SJCRH30 (cell line): ENCODE measurements around the gene STOML3. TPM values are rescaled to one million over a fixed set of nuclear protein-coding genes. Genes with fewer than 3 reads are reported as not detected.

Source experiments
- DNase-seq, 2 experiments: peaks; one replicate each; pipeline ENCODE4 v3.0.0-alpha.2; 2015 to 2020
- H3K27ac ChIP-seq: fragments of 250-450 bp; sonication (Bioruptor Pico); 2 replicates; pipeline ENCODE4 v1.5.1; 2020; ENCODE audit warnings: mild to moderate bottlenecking, moderate library complexity
- H3K27me3 ChIP-seq: fragments of 250-450 bp; sonication (Bioruptor Pico); 2 replicates; pipeline ENCODE4 v1.5.1; 2020; ENCODE audit warnings: mild to moderate bottlenecking, moderate library complexity
- H3K36me3 ChIP-seq: fragments of 250-450 bp; sonication (Bioruptor Pico); 2 replicates; pipeline ENCODE4 v1.5.1; 2020; ENCODE audit warnings: mild to moderate bottlenecking, moderate library complexity
- H3K4me1 ChIP-seq: fragments of 250-450 bp; sonication (Bioruptor Pico); 2 replicates; pipeline ENCODE4 v1.5.1; 2020; ENCODE audit warnings: mild to moderate bottlenecking, moderate library complexity
- H3K4me3 ChIP-seq: fragments of 250-450 bp; sonication (Bioruptor Pico); 2 replicates; pipeline ENCODE4 v1.5.1; 2020; ENCODE audit warnings: mild to moderate bottlenecking, moderate library complexity
- H3K9me3 ChIP-seq: fragments of 250-450 bp; sonication (Bioruptor Pico); replicated peaks from 2 replicates; pipeline ENCODE4 v1.5.1; 2020; ENCODE audit warnings: mild to moderate bottlenecking, moderate library complexity
- total RNA-seq: library from RNA; depleted of rRNA; stranded (reverse); fragments of >200 nt; shearing (Covaris generic); gene quantifications from 2 replicates; pipeline ENCODE4 v1.2.3, GENCODE V29; 2014; rRNA removed

STOML3 gene
- not detected in 2 replicates for total RNA-seq

- Histone ChIP-seq H3K4me3 (no peak within 1 kb of the TSS), H3K27me3 (no peaks in the 10 kb centered on the region), H3K9me3 (no peaks in the 10 kb centered on the region), H3K27ac (no peak within 1 kb of the TSS), H3K36me3 (no peaks in the 10 kb centered on the region), H3K4me1 (peaks cover 9% of the 10 kb centered on the region)
- DNase-seq, result peak; percentile 5 to 38
Measured at GRCh38 chr13:38990693-38991092, at the start of gene STOML3. STOML3 (minus strand) TSS chr13:38990831; CDS start chr13:38990721, 110 bp downstream.

GRCh38 chr13:39040206-39040605 lies 49.6 kb upstream of the STOML3 start:
- Histone ChIP-seq H3K27ac (no peak overlapping the region), H3K36me3 (peaks cover 9% of the 10 kb centered on the region), H3K4me3 (no peak overlapping the region), H3K27me3 (no peaks in the 10 kb centered on the region), H3K9me3 (no peaks in the 10 kb centered on the region), H3K4me1 (no peaks in the 10 kb centered on the region; the same call in 1 of the 2 replicates)
- no peak for DNase-seq

GRCh38 chr13:39039041-39039440 lies 48.4 kb upstream of the STOML3 start:
- no peaks in the 10 kb centered on the region for H3K9me3 ChIP-seq
- DNase-seq, result no peak
- H3K4me1 ChIP-seq, result no peaks in the 10 kb centered on the region; the same call in none of the 2 replicates
- peak overlapping the region; percentile 83 for H3K4me3 ChIP-seq
- no peaks in the 10 kb centered on the region for H3K27me3 ChIP-seq
- peak overlapping the region; percentile 90 for H3K27ac ChIP-seq
- peaks cover 4% of the 10 kb centered on the region; the same call in 1 of the 2 replicates for H3K36me3 ChIP-seq

- Histone ChIP-seq H3K4me1 (no peaks in the 10 kb centered on the region; the same call in none of the 2 replicates), H3K27ac (peak overlapping the region; percentile 90), H3K36me3 (peaks cover 4% of the 10 kb centered on the region; the same call in 1 of the 2 replicates), H3K9me3 (no peaks in the 10 kb centered on the region), H3K27me3 (no peaks in the 10 kb centered on the region), H3K4me3 (peak overlapping the region; percentile 83)
- DNase-seq, result peak in 1 of 2 experiments; percentile 42
Measured at GRCh38 chr13:39038569-39039030, 48.0 kb upstream of the STOML3 start.

- Histone ChIP-seq H3K4me1 (no peaks in the 10 kb centered on the region; the same call in none of the 2 replicates), H3K36me3 (peaks cover 4% of the 10 kb centered on the region; the same call in 1 of the 2 replicates), H3K27me3 (no peaks in the 10 kb centered on the region), H3K4me3 (peak within 1 kb of the TSS; percentile 83), H3K27ac (peak within 1 kb of the TSS; percentile 90), H3K9me3 (no peaks in the 10 kb centered on the region)
- DNase-seq, result peak; percentile 96 to 98
Measured at GRCh38 chr13:39037880-39038568, 47.4 kb upstream of the STOML3 start, which contains the start of the genes NHLRC3 and PROSER1. NHLRC3 (plus strand) TSS chr13:39038456; CDS start chr13:39038640, 184 bp downstream. PROSER1 (minus strand) TSS chr13:39038089; CDS start chr13:39037242, 847 bp downstream.

- no peaks in the 10 kb centered on the region; the same call in none of the 2 replicates for H3K4me1 ChIP-seq
- peaks cover 3% of the 10 kb centered on the region; the same call in 1 of the 2 replicates for H3K36me3 ChIP-seq
- H3K27ac ChIP-seq, result peak overlapping the region; percentile 90
- DNase-seq, result no peak
- H3K27me3 ChIP-seq, result no peaks in the 10 kb centered on the region
- no peaks in the 10 kb centered on the region for H3K9me3 ChIP-seq
- peak overlapping the region; percentile 83 for H3K4me3 ChIP-seq
Measured at GRCh38 chr13:39037410-39037879, 46.8 kb upstream of the STOML3 start.

- no peaks in the 10 kb centered on the region; the same call in none of the 2 replicates for H3K4me1 ChIP-seq
- H3K9me3 ChIP-seq, result no peaks in the 10 kb centered on the region
- H3K4me3 ChIP-seq, result peak overlapping the region; percentile 83
- DNase-seq, result peak in 1 of 2 experiments; percentile 37
- H3K27ac ChIP-seq, result no peak overlapping the region
- peaks cover 2% of the 10 kb centered on the region; the same call in 1 of the 2 replicates for H3K36me3 ChIP-seq
- no peaks in the 10 kb centered on the region for H3K27me3 ChIP-seq
Measured at GRCh38 chr13:39036212-39036611, 45.6 kb upstream of the STOML3 start.

- no peak overlapping the region for H3K27ac ChIP-seq
- no peaks in the 10 kb centered on the region; the same call in none of the 2 replicates for H3K4me1 ChIP-seq
- H3K36me3 ChIP-seq, result peaks cover 4% of the 10 kb centered on the region; the same call in 1 of the 2 replicates
- H3K9me3 ChIP-seq, result no peaks in the 10 kb centered on the region
- DNase-seq, result no peak
- no peaks in the 10 kb centered on the region for H3K27me3 ChIP-seq
- peak overlapping the region; percentile 83 for H3K4me3 ChIP-seq
Measured at GRCh38 chr13:39035799-39036198, 45.2 kb upstream of the STOML3 start.

- H3K4me3 ChIP-seq, result peak overlapping the region; percentile 83
- DNase-seq, result no peak
- H3K4me1 ChIP-seq, result no peaks in the 10 kb centered on the region; the same call in none of the 2 replicates
- H3K36me3 ChIP-seq, result peaks cover 10% of the 10 kb centered on the region; the same call in 1 of the 2 replicates
- no peaks in the 10 kb centered on the region for H3K27me3 ChIP-seq
- H3K9me3 ChIP-seq, result no peaks in the 10 kb centered on the region
- H3K27ac ChIP-seq, result no peak overlapping the region
Measured at GRCh38 chr13:39035204-39035603, 44.6 kb upstream of the STOML3 start.

GRCh38 chr13:39034085-39034484 lies 43.5 kb upstream of the STOML3 start:
- H3K36me3 ChIP-seq, result peaks cover 20% of the 10 kb centered on the region
- H3K27me3 ChIP-seq, result no peaks in the 10 kb centered on the region
- no peak overlapping the region for H3K27ac ChIP-seq
- no peaks in the 10 kb centered on the region for H3K9me3 ChIP-seq
- no peak for DNase-seq
- H3K4me3 ChIP-seq, result no peak overlapping the region
- H3K4me1 ChIP-seq, result no peaks in the 10 kb centered on the region; the same call in none of the 2 replicates

- H3K9me3 ChIP-seq, result no peaks in the 10 kb centered on the region
- no peak for DNase-seq
- no peak overlapping the region for H3K27ac ChIP-seq
- peaks cover 38% of the 10 kb centered on the region for H3K36me3 ChIP-seq
- no peak overlapping the region for H3K4me3 ChIP-seq
- no peaks in the 10 kb centered on the region for H3K27me3 ChIP-seq
- no peaks in the 10 kb centered on the region; the same call in none of the 2 replicates for H3K4me1 ChIP-seq
Measured at GRCh38 chr13:39032150-39032549, 41.5 kb upstream of the STOML3 start.

GRCh38 chr13:39025433-39025839 lies 34.8 kb upstream of the STOML3 start:
- Histone ChIP-seq H3K9me3 (no peaks in the 10 kb centered on the region), H3K27me3 (no peaks in the 10 kb centered on the region), H3K36me3 (peaks cover 81% of the 10 kb centered on the region), H3K4me3 (no peak overlapping the region), H3K27ac (no peak overlapping the region), H3K4me1 (no peaks in the 10 kb centered on the region)
- no peak for DNase-seq

- no peaks in the 10 kb centered on the region for H3K27me3 ChIP-seq
- H3K27ac ChIP-seq, result no peak overlapping the region
- H3K9me3 ChIP-seq, result no peaks in the 10 kb centered on the region
- H3K4me1 ChIP-seq, result no peaks in the 10 kb centered on the region
- H3K36me3 ChIP-seq, result peaks cover 74% of the 10 kb centered on the region
- no peak overlapping the region for H3K4me3 ChIP-seq
- no peak for DNase-seq
Measured at GRCh38 chr13:39023761-39024160, 33.1 kb upstream of the STOML3 start.

- Histone ChIP-seq H3K4me1 (no peaks in the 10 kb centered on the region), H3K4me3 (no peak overlapping the region), H3K27ac (no peak overlapping the region), H3K9me3 (no peaks in the 10 kb centered on the region), H3K27me3 (no peaks in the 10 kb centered on the region), H3K36me3 (peaks cover 73% of the 10 kb centered on the region)
- no peak for DNase-seq
Measured at GRCh38 chr13:39023316-39023715, 32.7 kb upstream of the STOML3 start.

- no peak overlapping the region for H3K4me3 ChIP-seq
- no peaks in the 10 kb centered on the region for H3K27me3 ChIP-seq
- peaks cover 66% of the 10 kb centered on the region for H3K36me3 ChIP-seq
- DNase-seq, result no peak
- H3K9me3 ChIP-seq, result no peaks in the 10 kb centered on the region
- H3K27ac ChIP-seq, result no peak overlapping the region
- H3K4me1 ChIP-seq, result no peaks in the 10 kb centered on the region
Measured at GRCh38 chr13:39020853-39021462, 30.3 kb upstream of the STOML3 start.
